ENCODE results near the gene DUSP3.
A peak's percentile ranks its signal among the peaks of the same experiment; 100 is the strongest.

DUSP3 gene

GRCh38 chr17:43769426-43769825, 9.4 kb downstream of the DUSP3 start:
- DNase-seq (ENCODE audit: low read depth in 3 of 3, low spot score in 1 of 3) = no peak

- DNase-seq (ENCODE audit: low read depth in 3 of 3, low spot score in 1 of 3) = no peak
Observed at GRCh38 chr17:43768943-43769342, 9.8 kb downstream of the DUSP3 start.

GRCh38 chr17:43768382-43768781, 10.4 kb downstream of the DUSP3 start:
- DNase-seq (ENCODE audit: low read depth in 3 of 3, low spot score in 1 of 3) = no peak

- no peak for DNase-seq (ENCODE audit: low read depth in 3 of 3, low spot score in 1 of 3)
Observed at GRCh38 chr17:43767713-43768059, 11.1 kb downstream of the DUSP3 start.

- no peak for DNase-seq (ENCODE audit: low read depth in 3 of 3, low spot score in 1 of 3)
Observed at GRCh38 chr17:43767053-43767712, 11.6 kb downstream of the DUSP3 start.

GRCh38 chr17:43766413-43767052, 12.2 kb downstream of the DUSP3 start:
- peak in 2 of 3 donors; percentile 9 to 38 for DNase-seq (ENCODE audit: low read depth in 3 of 3, low spot score in 1 of 3)

- peak; percentile 71 to 84 (median 77) for DNase-seq (ENCODE audit: low read depth in 3 of 3, low spot score in 1 of 3)
Observed at GRCh38 chr17:43760254-43760852, 18.4 kb downstream of the DUSP3 start.

- no peak for DNase-seq (ENCODE audit: low read depth in 3 of 3, low spot score in 1 of 3)
Observed at GRCh38 chr17:43759836-43760235, 18.9 kb downstream of the DUSP3 start.

GRCh38 chr17:43758497-43759174, 20.1 kb downstream of the DUSP3 start, which contains the start of gene SOST:
SOST (minus strand) TSS chr17:43758791; CDS start chr17:43758741, 50 bp downstream.
- no peak for DNase-seq (ENCODE audit: low read depth in 3 of 3, low spot score in 1 of 3)

- no peak for DNase-seq (ENCODE audit: low read depth in 3 of 3, low spot score in 1 of 3)
Observed at GRCh38 chr17:43758086-43758485, 20.7 kb downstream of the DUSP3 start.

- no peak for DNase-seq (ENCODE audit: low read depth in 3 of 3, low spot score in 1 of 3)
Observed at GRCh38 chr17:43757171-43757660, 21.6 kb downstream of the DUSP3 start.

- DNase-seq (ENCODE audit: low read depth in 3 of 3, low spot score in 1 of 3) = no peak
Observed at GRCh38 chr17:43756201-43756600, 22.6 kb downstream of the DUSP3 start.

GRCh38 chr17:43755389-43755875, 23.3 kb downstream of the DUSP3 start:
- no peak for DNase-seq (ENCODE audit: low read depth in 3 of 3, low spot score in 1 of 3)

GRCh38 chr17:43754947-43755346, 23.8 kb downstream of the DUSP3 start:
- DNase-seq (ENCODE audit: low read depth in 3 of 3, low spot score in 1 of 3) = no peak

GRCh38 chr17:43753493-43754129, 25.2 kb downstream of the DUSP3 start:
- DNase-seq (ENCODE audit: low read depth in 3 of 3, low spot score in 1 of 3) = no peak

GRCh38 chr17:43750153-43750552, 28.6 kb downstream of the DUSP3 start:
- no peak for DNase-seq (ENCODE audit: low read depth in 3 of 3, low spot score in 1 of 3)

- no peak for DNase-seq (ENCODE audit: low read depth in 3 of 3, low spot score in 1 of 3)
Observed at GRCh38 chr17:43745541-43745940, 33.2 kb downstream of the DUSP3 start.

GRCh38 chr17:43741636-43742035, 37.1 kb downstream of the DUSP3 start:
- DNase-seq (ENCODE audit: low read depth in 3 of 3, low spot score in 1 of 3) = no peak

GRCh38 chr17:43740541-43740940, 38.2 kb downstream of the DUSP3 start:
- no peak for DNase-seq (ENCODE audit: low read depth in 3 of 3, low spot score in 1 of 3)

GRCh38 chr17:43737722-43738121, 41.1 kb downstream of the DUSP3 start:
- no peak for DNase-seq (ENCODE audit: low read depth in 3 of 3, low spot score in 1 of 3)

- no peak for DNase-seq (ENCODE audit: low read depth in 3 of 3, low spot score in 1 of 3)
Observed at GRCh38 chr17:43736389-43736788, 42.4 kb downstream of the DUSP3 start.

Measured in stimulated activated CD4-positive, alpha-beta T cell treated with anti-CD3 and anti-CD28 coated beads, TNF-alpha, amount 100 ng/mL, for 1 hour (primary cell).